Ovary (tissue), 9 donors: ENCODE data around the gene CDK5RAP2. TPM values are rescaled to one million over a fixed set of nuclear protein-coding genes. Genes with fewer than 3 reads are reported as not detected.

Experiments used
- DNase-seq, 5 donors: peaks; one replicate each; pipeline ENCODE4 v3.0.0-alpha.2; 2019 to 2020
- H3K27ac ChIP-seq, 2 donors: fragments of 200-600 bp; one replicate each; pipeline versions ENCODE4 v1.5.1 to v1.8.0; 2019 to 2022
- H3K27me3 ChIP-seq: fragments of 200-600 bp; one replicate; pipeline ENCODE4 v1.8.0; 2022
- H3K36me3 ChIP-seq: fragments of 200-600 bp; sonication (generic); one replicate; pipeline ENCODE4 v1.5.1; 2019
- H3K4me1 ChIP-seq: one replicate; pipeline ENCODE4 v1.8.1; 2013; ENCODE audit warnings: mild to moderate bottlenecking, moderate library complexity; ENCODE audit not compliant: insufficient read depth
- H3K4me3 ChIP-seq: fragments of 200-600 bp; sonication (generic); one replicate; pipeline ENCODE4 v1.5.1; 2017
- H3K9me3 ChIP-seq, 2 donors: fragments of 200-600 bp in 1 of 2; sonication (generic) in 1 of 2; one replicate each; pipeline versions ENCODE4 v1.5.1 to v1.8.1; 2013 to 2019; ENCODE audit warnings: mild to moderate bottlenecking in 1 of 2, moderate library complexity in 1 of 2
- CTCF ChIP-seq, 3 donors: fragments of 450-650 bp in 2 of 3; fragments of 200-600 bp in 1 of 3; IDR thresholded peaks; one replicate each; pipeline versions ENCODE4 v1.5.1 to v1.8.0; 2016 to 2022; ENCODE audit warnings: antibody characterized with exemption in 3 of 3, mild to moderate bottlenecking in 1 of 3
- EP300 ChIP-seq: sonication (generic); formaldehyde crosslinking; IDR thresholded peaks from one replicate; pipeline ENCODE4 v1.6.1; 2017; ENCODE audit warnings: antibody characterized with exemption
- POLR2A ChIP-seq: fragments of 450-650 bp; IDR thresholded peaks from one replicate; pipeline ENCODE4 v1.6.1; 2017; ENCODE audit warnings: antibody characterized with exemption, mild to moderate bottlenecking, moderate library complexity
- WGBS, 3 donors: extraction: QIAGEN DNeasy Blood & Tissue Kit in 1 of 3; methylation state at CpG; one replicate each; pipeline versions ENCODE4 v1.1.5 to v1.1.7; 2013 to 2017; 5-methylcytosine and 5-hydroxymethylcytosine counted together
- intact Hi-C, 4 donors: fragments of 100-400 bp; cut with DNase I; formaldehyde crosslinking; loops; one replicate each; pipeline versions ENCODE4 v1.11.0 to v1.15.1; 2022 to 2023
- polyA plus RNA-seq, 2 donors: library from polyadenylated mRNA; stranded (reverse); fragments of 200-250 nt in 1 of 2; fragments of 350-450 nt in 1 of 2; fragmentation: Illumina TruSeq in 1 of 2; extraction: RNeasy Lipid Tissue Mini Kit (QIAGEN cat#74804) in 1 of 2; gene quantifications; one replicate each; pipeline ENCODE4 v1.2.3, GENCODE V29; 2013 to 2014
- total RNA-seq, 7 donors: library from RNA; depleted of rRNA in 2 of 7; stranded (reverse); fragments of >200 nt in 2 of 7; fragmentation: NEBNext Ultra II Directional in 3 of 7; extraction: Animal tissue kit (Norgen Biotek cat#: 25700) in 3 of 7; gene quantifications; one replicate each; pipeline versions ENCODE4 v1.1.0 to v1.2.4, GENCODE V29; 2016 to 2023
- donor health status: DM: no; HTN: no; CAD: no; lungs with moderate emphysema.
- donor health status: DM: no; HTN: no; CAD: no.
- donor health status: Bipolar disorder and iron deficiency.
- donor health status: DM: yes; HTN: yes; CAD: no.
- donor health status: DM: no; HTN: no; CAD: no.
- donor health status: DM: yes; HTN: yes; CAD: no.

Gene CDK5RAP2
- total and polyA plus RNA-seq, 9 donors, result 30.8 to 61.1 (median 44.7) TPM

- no peak overlapping the region for H3K4me3 ChIP-seq
- no peaks in the 10 kb centered on the region for H3K27me3 ChIP-seq
- H3K9me3 ChIP-seq, result no peaks in the 10 kb centered on the region
- H3K4me1 ChIP-seq, result no peaks in the 10 kb centered on the region
- H3K36me3 ChIP-seq, result no peaks in the 10 kb centered on the region
- no peak for DNase-seq
- intact Hi-C loops, result no loop called here
- H3K27ac ChIP-seq, result no peak overlapping the region
- 81 to 94% (median 94%) methylated on average over 6 of the region's 6 CpGs for WGBS, 3 donors
- no peak for TF ChIP-seq EP300
- no peak for TF ChIP-seq CTCF (IDR thresholded peaks at IDR 0.05)
- TF ChIP-seq POLR2A, result no peak
Measured at GRCh38 chr9:120486835-120487234, 93.1 kb downstream of the CDK5RAP2 start.

- no peaks in the 10 kb centered on the region for H3K9me3 ChIP-seq
- no peak overlapping the region for H3K4me3 ChIP-seq
- no peak overlapping the region for H3K27ac ChIP-seq
- H3K27me3 ChIP-seq, result no peaks in the 10 kb centered on the region
- no peaks in the 10 kb centered on the region for H3K4me1 ChIP-seq
- no peak for DNase-seq
- 80 to 93% (median 89%) methylated on average over 4 of the region's 4 CpGs for WGBS, 3 donors
- H3K36me3 ChIP-seq, result no peaks in the 10 kb centered on the region
- TF ChIP-seq CTCF (IDR thresholded peaks at IDR 0.05), result no peak
- TF ChIP-seq POLR2A, result no peak
- no peak for TF ChIP-seq EP300
- intact Hi-C loops, result no loop called here
Measured at GRCh38 chr9:120486347-120486746, 93.6 kb downstream of the CDK5RAP2 start.

- 95 to 98% (median 98%) methylated on average over 3 of the region's 3 CpGs for WGBS, 3 donors
- Histone ChIP-seq H3K27me3 (no peaks in the 10 kb centered on the region), H3K4me3 (no peak overlapping the region), H3K4me1 (no peaks in the 10 kb centered on the region), H3K27ac (no peak overlapping the region), H3K9me3 (no peaks in the 10 kb centered on the region), H3K36me3 (no peaks in the 10 kb centered on the region)
- TF ChIP-seq EP300 (no peak), CTCF (IDR thresholded peaks at IDR 0.05) (no peak), POLR2A (no peak)
- no peak for DNase-seq
- intact Hi-C loops, result no loop called here
Measured at GRCh38 chr9:120485788-120486187, 94.2 kb downstream of the CDK5RAP2 start.

GRCh38 chr9:120484162-120484561, 95.8 kb downstream of the CDK5RAP2 start:
- Histone ChIP-seq H3K27ac (no peak overlapping the region), H3K27me3 (no peaks in the 10 kb centered on the region), H3K4me3 (no peak overlapping the region), H3K36me3 (no peaks in the 10 kb centered on the region), H3K4me1 (no peaks in the 10 kb centered on the region), H3K9me3 (no peaks in the 10 kb centered on the region)
- TF ChIP-seq CTCF (IDR thresholded peaks at IDR 0.05) (no peak), EP300 (no peak), POLR2A (no peak)
- DNase-seq, result no peak
- intact Hi-C loops, result no loop called here
- 79 to 84% (median 82%) methylated on average over 5 of the region's 5 CpGs for WGBS, 3 donors
